SH-SY5Y (cell line): ENCODE data around the gene ELP1.

Experiments
- GATA2 ChIP-seq: IDR thresholded peaks from 2 replicates; pipeline ENCODE4 v1.6.1; 2011; ENCODE audit warnings: mild to moderate bottlenecking, low read depth, low read length
- GATA3 ChIP-seq: IDR thresholded peaks from 2 replicates; pipeline ENCODE4 v1.6.1; 2011; ENCODE audit warnings: low read depth, mild to moderate bottlenecking, low read length, moderate library complexity

- TF ChIP-seq GATA2 (no peak), GATA3 (no peak)
Observed at GRCh38 chr9:108851138-108851537, 82.8 kb downstream of the ELP1 start.
